Activated naive CD4-positive, alpha-beta T cell treated with anti-CD3 and anti-CD28 coated beads, Interleukin-2, amount 50 U/mL, for 24 hours (primary cell): ENCODE data around the gene TTYH2.

Experiments used
- H3K27ac Mint-ChIP-seq: one replicate; pipeline ENCODE4 v1.8.0; 2021; ENCODE audit warnings: mild to moderate bottlenecking, mixed read lengths
- H3K27me3 Mint-ChIP-seq: one replicate; pipeline ENCODE4 v1.8.0; 2021; ENCODE audit warnings: mixed read lengths
- H3K36me3 Mint-ChIP-seq: one replicate; pipeline ENCODE4 v1.8.0; 2021; ENCODE audit warnings: mixed read lengths
- H3K4me1 Mint-ChIP-seq: one replicate; pipeline ENCODE4 v1.8.0; 2021; ENCODE audit warnings: mixed read lengths
- H3K4me3 Mint-ChIP-seq: one replicate; pipeline ENCODE4 v1.8.0; 2021; ENCODE audit warnings: mild to moderate bottlenecking, mixed read lengths
- H3K9me3 Mint-ChIP-seq: one replicate; pipeline ENCODE4 v1.8.0; 2021; ENCODE audit warnings: mixed read lengths

Gene TTYH2

GRCh38 chr17:74204474-74204873 is 8.9 kb upstream of the TTYH2 start:
- H3K27ac Mint-ChIP-seq: peak overlapping the region; percentile 100

GRCh38 chr17:74205274-74205673 is 8.1 kb upstream of the TTYH2 start:
- Mint-ChIP-seq H3K9me3 (no peaks in the 10 kb centered on the region), H3K36me3 (peaks cover 26% of the 10 kb centered on the region), H3K27me3 (peaks cover 2% of the 10 kb centered on the region), H3K4me3 (peak overlapping the region; percentile 100), H3K4me1 (peaks cover 45% of the 10 kb centered on the region), H3K27ac (peak overlapping the region; percentile 95)

More at GRCh38 chr17:74204474-74204873, 8.9 kb upstream of the TTYH2 start:
- H3K27me3 Mint-ChIP-seq: peaks cover 2% of the 10 kb centered on the region
- peaks cover 24% of the 10 kb centered on the region for H3K36me3 Mint-ChIP-seq
- no peaks in the 10 kb centered on the region for H3K9me3 Mint-ChIP-seq
- H3K4me3 Mint-ChIP-seq: peak overlapping the region; percentile 100
- H3K4me1 Mint-ChIP-seq: peaks cover 45% of the 10 kb centered on the region

GRCh38 chr17:74206332-74206818 is 7.0 kb upstream of the TTYH2 start:
- Mint-ChIP-seq H3K9me3 (no peaks in the 10 kb centered on the region), H3K4me1 (peaks cover 50% of the 10 kb centered on the region), H3K36me3 (peaks cover 29% of the 10 kb centered on the region), H3K4me3 (peak overlapping the region; percentile 100), H3K27ac (peak overlapping the region; percentile 95), H3K27me3 (peaks cover under 1% of the 10 kb centered on the region)

DNA sequence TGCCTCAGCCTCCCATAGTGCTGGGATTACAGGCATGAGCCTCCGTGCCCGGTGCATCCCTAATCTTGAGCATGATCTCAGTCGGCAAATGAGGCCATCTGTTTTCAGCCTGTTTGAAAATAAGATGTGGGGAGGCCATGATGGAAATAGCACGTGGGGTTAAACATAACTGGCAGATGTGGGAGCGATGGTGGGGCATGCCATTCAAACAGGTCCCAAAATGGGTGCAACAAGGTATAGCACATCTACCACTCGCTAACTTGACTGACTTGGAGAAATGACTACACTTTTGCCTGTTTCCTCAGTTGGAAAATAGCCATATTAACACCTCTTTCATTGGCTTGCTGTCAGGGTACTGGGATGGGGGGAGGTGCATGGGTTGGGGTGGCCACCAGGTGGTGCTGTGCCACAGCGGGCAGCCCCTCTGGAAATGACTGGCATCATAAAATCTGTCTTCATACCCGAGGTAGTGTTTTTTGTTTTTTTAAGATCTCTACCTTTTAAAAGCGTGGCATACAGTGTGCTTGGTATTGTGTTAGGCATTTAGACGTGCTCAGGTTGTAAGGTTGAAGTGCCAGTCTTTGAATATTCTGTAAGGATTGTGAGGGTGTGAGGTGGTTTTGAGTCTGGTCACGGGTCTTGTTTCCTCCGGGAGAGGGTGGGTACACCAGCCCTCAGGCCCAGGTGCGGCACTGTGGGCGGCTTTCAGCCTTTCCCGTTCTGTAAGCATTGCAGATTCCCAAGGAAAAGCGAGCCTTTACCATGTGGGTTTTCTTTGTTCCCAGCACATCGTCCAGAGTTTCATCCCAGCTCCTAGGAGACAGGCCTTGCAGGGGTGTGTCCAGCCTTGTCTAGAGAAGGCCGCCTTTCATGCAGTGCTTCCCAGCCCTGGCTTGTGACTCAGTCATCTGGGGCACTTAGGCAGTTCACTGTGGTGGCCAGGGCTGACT is 2.9 kb upstream of the TTYH2 start:
- H3K36me3 Mint-ChIP-seq: peaks cover 18% of the 10 kb centered on the region
- peaks cover 56% of the 10 kb centered on the region for H3K4me1 Mint-ChIP-seq
- H3K27me3 Mint-ChIP-seq: no peaks in the 10 kb centered on the region
- H3K27ac Mint-ChIP-seq: peak overlapping the region; percentile 94
- H3K9me3 Mint-ChIP-seq: no peaks in the 10 kb centered on the region
- peak overlapping the region; percentile 53 for H3K4me3 Mint-ChIP-seq

- Mint-ChIP-seq H3K4me1 (peaks cover 51% of the 10 kb centered on the region), H3K27ac (peak overlapping the region; percentile 94), H3K27me3 (no peaks in the 10 kb centered on the region), H3K4me3 (peak overlapping the region; percentile 69), H3K9me3 (no peaks in the 10 kb centered on the region), H3K36me3 (peaks cover 17% of the 10 kb centered on the region)
These were observed 2.0 kb upstream of the TTYH2 start for GRCh38 chr17:74211141-74211911.

GRCh38 chr17:74211912-74212208 is 1.5 kb upstream of the TTYH2 start:
- H3K9me3 Mint-ChIP-seq: no peaks in the 10 kb centered on the region
- H3K27me3 Mint-ChIP-seq: no peaks in the 10 kb centered on the region
- H3K4me1 Mint-ChIP-seq: peaks cover 48% of the 10 kb centered on the region
- H3K27ac Mint-ChIP-seq: peak overlapping the region; percentile 93
- peak overlapping the region; percentile 69 for H3K4me3 Mint-ChIP-seq
- H3K36me3 Mint-ChIP-seq: peaks cover 15% of the 10 kb centered on the region

GRCh38 chr17:74212209-74212912 is 1.0 kb upstream of the TTYH2 start:
- Mint-ChIP-seq H3K9me3 (no peaks in the 10 kb centered on the region), H3K4me1 (peaks cover 48% of the 10 kb centered on the region), H3K36me3 (peaks cover 15% of the 10 kb centered on the region), H3K4me3 (peak overlapping the region; percentile 87), H3K27ac (peak overlapping the region; percentile 93), H3K27me3 (no peaks in the 10 kb centered on the region)

DNA sequence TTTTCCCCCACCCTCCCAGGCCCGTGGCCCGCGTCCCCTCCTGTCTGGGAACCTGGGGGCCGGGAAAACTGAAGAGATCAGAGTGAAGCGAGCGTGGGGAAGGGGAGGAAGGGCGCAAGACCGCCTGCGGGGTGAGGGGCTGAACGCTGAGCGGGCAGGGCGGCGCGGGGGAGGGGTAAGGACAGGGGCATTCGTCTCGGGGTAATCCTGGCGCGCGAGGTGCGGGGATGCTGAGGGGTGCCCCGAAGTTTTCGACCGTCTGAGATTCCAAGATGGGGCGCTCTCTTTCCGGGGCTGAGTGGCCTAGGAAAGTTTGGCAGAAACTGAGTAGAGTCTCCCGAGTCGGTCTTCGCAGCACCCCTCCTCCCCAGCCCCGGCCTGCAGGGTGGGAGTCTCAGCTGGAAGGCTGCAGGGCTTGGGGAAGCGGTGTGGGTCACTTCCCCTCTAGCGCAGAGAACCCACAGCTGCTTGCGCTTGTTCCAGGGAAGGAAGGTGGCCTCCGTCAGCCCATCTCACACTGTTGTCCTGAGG is 555 bp downstream of the TTYH2 start:
- peaks cover 10% of the 10 kb centered on the region for H3K36me3 Mint-ChIP-seq
- H3K27me3 Mint-ChIP-seq: no peaks in the 10 kb centered on the region
- peak overlapping the region; percentile 8 for H3K27ac Mint-ChIP-seq
- H3K4me1 Mint-ChIP-seq: peaks cover 37% of the 10 kb centered on the region
- H3K4me3 Mint-ChIP-seq: peak overlapping the region; percentile 87
- H3K9me3 Mint-ChIP-seq: no peaks in the 10 kb centered on the region

- Mint-ChIP-seq H3K9me3 (no peaks in the 10 kb centered on the region), H3K27me3 (no peaks in the 10 kb centered on the region), H3K4me1 (peaks cover 31% of the 10 kb centered on the region), H3K27ac (peak overlapping the region; percentile 8), H3K36me3 (peaks cover 9% of the 10 kb centered on the region), H3K4me3 (peak overlapping the region; percentile 87)
These were observed 1.3 kb downstream of the TTYH2 start for GRCh38 chr17:74214484-74215341.

DNA sequence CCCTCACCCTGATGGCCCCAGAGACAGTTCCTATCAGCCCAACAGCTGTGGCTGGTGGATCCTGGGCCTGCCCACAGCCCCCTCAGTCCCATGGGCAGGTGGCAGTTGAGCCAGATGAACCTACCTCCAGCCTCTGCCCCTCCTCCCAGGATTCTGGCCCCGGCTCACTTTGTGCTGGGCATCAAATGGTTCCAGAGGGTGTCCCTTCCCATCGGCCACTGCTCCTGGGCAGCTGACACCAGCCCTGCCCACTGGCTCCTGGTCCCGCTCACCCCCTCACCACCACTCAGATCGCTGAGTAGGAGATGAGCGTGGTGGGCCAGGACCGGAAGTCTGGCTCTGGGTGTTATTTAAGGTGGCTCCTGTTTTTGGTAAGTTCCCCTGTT is 2.0 kb downstream of the TTYH2 start:
- H3K27ac Mint-ChIP-seq: no peak overlapping the region
- H3K9me3 Mint-ChIP-seq: no peaks in the 10 kb centered on the region
- peaks cover 6% of the 10 kb centered on the region for H3K36me3 Mint-ChIP-seq
- peak overlapping the region; percentile 47 for H3K4me3 Mint-ChIP-seq
- H3K27me3 Mint-ChIP-seq: no peaks in the 10 kb centered on the region
- peaks cover 27% of the 10 kb centered on the region for H3K4me1 Mint-ChIP-seq

DNA sequence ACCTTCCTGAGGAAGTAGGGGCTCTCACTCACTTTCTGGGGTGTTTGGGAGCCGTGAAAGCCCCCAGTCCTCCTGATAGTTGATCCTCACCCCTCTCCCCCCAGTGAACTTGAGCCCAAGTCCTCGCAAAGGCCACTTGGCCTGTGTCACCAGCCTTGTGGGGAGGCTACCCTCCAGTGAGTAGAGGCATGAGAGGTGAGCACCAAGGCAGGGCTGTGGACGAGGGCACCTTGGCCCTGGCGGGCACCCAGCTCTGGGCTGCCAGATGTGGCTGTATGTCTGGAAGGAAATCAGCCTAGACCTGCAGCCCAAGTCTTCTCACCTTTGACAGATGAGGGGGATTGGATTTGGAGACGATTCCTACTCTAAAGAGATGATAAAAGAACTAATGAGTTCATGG is 3.1 kb downstream of the TTYH2 start:
- Mint-ChIP-seq H3K9me3 (no peaks in the 10 kb centered on the region), H3K27me3 (no peaks in the 10 kb centered on the region), H3K36me3 (peaks cover 3% of the 10 kb centered on the region), H3K4me3 (no peak overlapping the region), H3K27ac (no peak overlapping the region), H3K4me1 (peaks cover 21% of the 10 kb centered on the region)

DNA sequence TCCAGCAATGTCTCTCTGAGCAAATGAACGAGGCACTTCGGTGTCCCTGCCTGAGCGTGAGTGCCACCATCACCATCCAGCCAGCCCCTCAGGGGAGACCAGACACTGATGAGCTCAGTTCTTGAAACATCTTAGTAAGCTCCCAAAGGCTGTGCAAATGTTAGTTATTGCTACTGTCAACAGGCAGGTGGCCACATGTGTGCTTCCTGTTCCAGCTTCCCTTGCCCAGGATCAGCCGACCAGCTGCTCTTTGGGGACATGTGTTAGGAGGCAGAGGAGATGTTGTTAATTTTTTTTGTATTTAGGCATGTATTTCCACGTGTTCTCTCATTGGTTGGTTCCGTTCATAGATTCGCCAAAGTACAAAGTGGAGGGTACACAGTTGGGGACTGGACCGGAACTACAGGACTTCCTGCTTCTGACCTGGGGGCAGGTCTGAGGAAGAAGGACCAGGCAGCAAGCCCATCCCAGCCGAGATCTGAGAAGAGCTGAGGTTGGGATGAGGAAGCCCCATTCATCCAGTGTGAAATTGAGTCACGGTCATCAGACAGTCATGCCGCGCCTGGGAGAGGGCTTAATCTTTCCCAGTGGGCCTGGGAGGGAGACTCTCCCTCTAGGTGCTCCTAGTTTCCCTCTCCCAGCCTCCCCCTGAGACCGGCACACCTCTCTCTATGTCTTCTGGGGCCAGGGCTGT is 3.8 kb downstream of the TTYH2 start:
- peaks cover 3% of the 10 kb centered on the region for H3K36me3 Mint-ChIP-seq
- no peak overlapping the region for H3K27ac Mint-ChIP-seq
- H3K9me3 Mint-ChIP-seq: no peaks in the 10 kb centered on the region
- H3K4me3 Mint-ChIP-seq: no peak overlapping the region
- peaks cover 15% of the 10 kb centered on the region for H3K4me1 Mint-ChIP-seq
- H3K27me3 Mint-ChIP-seq: no peaks in the 10 kb centered on the region

DNA sequence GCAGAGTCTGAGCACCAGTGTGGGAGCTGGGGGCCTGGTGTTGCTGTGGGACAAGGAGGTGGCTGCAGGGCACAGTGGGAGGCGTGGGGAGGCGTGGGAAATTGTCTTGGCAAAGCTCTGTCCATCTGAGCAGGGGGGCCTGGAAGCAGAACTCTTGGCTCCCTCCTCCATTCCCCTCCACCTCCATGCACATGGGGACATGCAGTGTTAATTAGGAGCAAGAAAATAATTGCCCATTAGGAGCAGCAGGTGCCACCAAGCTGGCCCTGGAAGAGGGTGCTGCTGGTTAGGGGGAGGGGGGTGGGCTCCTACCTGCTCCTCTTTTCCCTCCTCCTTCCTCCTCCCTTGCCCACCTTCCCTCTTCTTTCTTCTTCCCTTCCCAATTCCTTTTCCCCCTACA is 4.5 kb downstream of the TTYH2 start:
- peaks cover 11% of the 10 kb centered on the region for H3K4me1 Mint-ChIP-seq
- H3K27ac Mint-ChIP-seq: no peak overlapping the region
- no peak overlapping the region for H3K4me3 Mint-ChIP-seq
- H3K36me3 Mint-ChIP-seq: peaks cover 3% of the 10 kb centered on the region
- H3K9me3 Mint-ChIP-seq: no peaks in the 10 kb centered on the region
- no peaks in the 10 kb centered on the region for H3K27me3 Mint-ChIP-seq

- Mint-ChIP-seq H3K4me1 (peaks cover 7% of the 10 kb centered on the region), H3K36me3 (peaks cover 3% of the 10 kb centered on the region), H3K9me3 (no peaks in the 10 kb centered on the region), H3K27ac (no peak overlapping the region), H3K4me3 (no peak overlapping the region), H3K27me3 (no peaks in the 10 kb centered on the region)
These were observed 5.1 kb downstream of the TTYH2 start for GRCh38 chr17:74218436-74218835.
